Activated CD8-positive, alpha-beta memory T cell treated with anti-CD3 and anti-CD28 coated beads for 4 hours (primary cell): ENCODE data around the gene OR4D10.
"Not testable (repeated sequence)": the region's sequence is repeated elsewhere in the genome, so short reads cannot be mapped to it uniquely, and the experiment has no call there.

Source experiments
- DNase-seq, 2 donors: peaks; one replicate each; pipeline ENCODE4 v3.0.0-alpha.2; 2020; ENCODE audit warnings: low read depth in 2 of 2

Gene OR4D10

GRCh38 chr11:59473015-59473414 is at the start of gene OR4D10:
Gene OR4D10 (plus strand): TSS chr11:59473315. CDS start chr11:59477430, 4,115 bp downstream.
- no peak for DNase-seq

DNA sequence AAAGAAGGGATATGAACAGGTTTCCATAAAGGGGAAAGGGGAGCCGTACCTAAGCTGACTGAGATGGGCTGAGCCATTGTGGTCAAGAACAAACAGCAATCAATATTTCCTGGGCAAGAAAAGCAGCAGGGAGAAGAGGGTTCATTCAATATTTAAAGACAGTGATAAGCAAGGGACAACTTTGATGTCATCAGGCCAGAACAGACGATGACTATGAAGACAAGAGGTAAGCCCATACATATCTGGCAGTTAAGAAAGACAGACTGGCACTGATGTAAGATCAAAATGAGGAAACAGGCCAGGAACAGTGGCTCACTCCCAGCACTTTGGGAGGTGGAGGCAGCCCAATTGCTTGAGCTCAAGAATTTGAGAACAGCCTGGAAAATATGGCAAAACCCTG is 49.3 kb upstream of the OR4D10 start:
- DNase-seq, result no peak

- no peak for DNase-seq
Measured at GRCh38 chr11:59425131-59425530, 48.0 kb upstream of the OR4D10 start.

DNA sequence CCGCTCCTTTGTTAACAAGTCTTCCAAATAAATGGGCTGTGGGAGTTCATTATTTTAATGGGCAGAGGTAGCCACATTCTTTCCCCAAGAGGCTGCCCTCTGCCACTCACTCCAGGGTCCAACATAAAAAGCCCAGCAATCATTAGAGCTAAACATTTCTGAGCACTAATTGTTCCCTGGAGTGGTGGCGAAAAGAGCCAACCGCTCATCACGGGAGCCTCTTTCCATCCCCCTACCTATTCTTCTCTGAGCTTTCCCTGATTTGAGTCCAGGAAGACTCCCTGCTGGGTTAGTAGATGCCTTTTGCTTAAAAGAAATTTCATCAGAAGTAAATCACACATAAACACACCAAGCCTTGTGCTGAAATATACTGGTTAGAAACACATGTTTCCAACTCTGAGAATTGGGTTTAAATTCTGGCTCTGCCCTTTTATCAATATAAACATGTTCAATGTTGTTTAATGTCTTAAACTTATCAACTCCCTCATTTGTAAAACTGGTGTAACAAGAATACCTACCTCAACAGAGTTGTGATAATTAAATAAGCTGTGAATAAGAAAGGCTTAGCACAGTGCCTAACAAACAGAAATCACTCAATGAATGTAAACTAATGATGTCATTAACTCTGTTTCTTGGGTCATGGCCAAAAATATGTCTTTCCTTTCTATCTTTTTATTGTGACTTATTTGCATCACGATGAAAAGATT is 46.6 kb upstream of the OR4D10 start, which contains the start of gene OR5A2:
OR5A2 (minus strand) TSS at position 53 of the 707 bp plus-strand sequence. CDS start 3,460 bp downstream, outside the sequence.
- no peak for DNase-seq

GRCh38 chr11:59427068-59427382 is 46.1 kb upstream of the OR4D10 start:
- DNase-seq, result no peak

DNA sequence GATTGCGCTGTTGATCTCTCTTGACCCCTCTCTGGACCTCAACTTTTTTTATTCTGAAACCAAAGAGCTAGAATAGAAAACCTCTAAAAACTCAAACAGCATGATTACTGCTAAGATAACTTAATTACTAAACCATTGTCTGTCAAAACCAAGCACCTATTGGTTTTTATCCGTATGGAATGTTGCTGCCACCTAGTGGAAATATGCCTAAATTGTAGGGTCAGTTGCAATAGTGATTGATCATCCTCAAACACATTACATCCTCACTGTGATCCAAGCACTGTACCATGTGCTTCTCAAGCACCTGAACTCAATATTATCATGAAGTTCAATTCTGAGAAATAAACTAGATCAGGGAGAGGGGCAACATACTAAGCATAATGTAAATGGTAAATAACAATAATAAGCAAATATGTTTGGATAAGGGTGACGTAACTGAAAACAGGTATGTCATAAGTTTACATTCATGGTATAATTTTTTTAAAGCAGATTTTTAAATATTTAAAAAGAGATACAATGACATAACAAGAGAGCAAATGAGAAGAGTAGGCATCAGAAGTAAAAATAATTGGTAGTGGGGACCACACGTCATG is 43.1 kb upstream of the OR4D10 start:
- no peak for DNase-seq

DNA sequence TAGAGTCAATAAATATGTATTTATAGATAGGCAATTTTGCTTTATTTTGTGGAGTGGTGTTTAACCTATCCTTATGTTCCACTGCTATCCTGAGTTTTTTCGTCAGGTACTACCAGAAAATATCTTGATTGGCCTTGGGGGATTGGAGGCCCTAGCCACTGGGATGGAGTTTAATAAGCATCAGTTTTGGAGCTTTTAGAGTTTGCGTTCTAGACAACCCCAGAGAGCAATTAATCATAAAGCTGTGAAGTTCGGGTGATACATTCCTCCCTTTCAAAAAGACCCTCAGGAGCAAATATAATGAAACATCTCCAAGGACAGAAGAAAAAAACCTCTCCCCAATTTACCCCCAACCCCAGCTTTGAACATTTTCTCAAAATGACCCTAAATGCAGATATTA is 36.9 kb upstream of the OR4D10 start, which contains the start of gene OR5A1:
OR5A1 (plus strand) TSS at position 301 of the 400 bp plus-strand sequence. CDS start 6,700 bp downstream, outside the sequence.
- DNase-seq, result no peak

GRCh38 chr11:59437770-59438169 is 35.3 kb upstream of the OR4D10 start:
- DNase-seq, result no peak

- not testable (repeated sequence) for DNase-seq
Measured at GRCh38 chr11:59445624-59446023, 27.5 kb upstream of the OR4D10 start.

DNA sequence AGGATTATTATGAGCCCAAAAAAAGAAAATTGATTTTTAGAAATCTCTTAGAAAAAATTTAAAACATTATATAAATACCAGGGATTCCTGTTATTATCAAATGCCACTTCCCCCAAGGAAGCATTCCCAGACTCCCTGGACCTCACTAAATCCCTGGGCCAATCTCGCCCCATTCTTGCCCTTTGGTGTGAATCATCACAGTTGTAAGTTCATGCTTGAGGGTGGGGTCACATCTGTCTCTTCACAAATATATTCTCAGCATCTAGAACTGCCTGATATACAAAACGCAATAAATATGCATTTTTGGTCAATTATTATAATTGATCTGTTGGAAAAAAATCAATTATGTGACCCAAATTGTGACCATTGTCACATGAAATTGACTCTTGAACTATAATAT is 24.6 kb upstream of the OR4D10 start:
- DNase-seq, result no peak

GRCh38 chr11:59456661-59457060 is 16.5 kb upstream of the OR4D10 start, which contains the start of gene OR4D6:
Gene OR4D6 (plus strand): TSS chr11:59456961. CDS start chr11:59456961, 0 bp downstream.
- no peak for DNase-seq

GRCh38 chr11:59459916-59460315 is 13.2 kb upstream of the OR4D10 start:
- no peak for DNase-seq

DNA sequence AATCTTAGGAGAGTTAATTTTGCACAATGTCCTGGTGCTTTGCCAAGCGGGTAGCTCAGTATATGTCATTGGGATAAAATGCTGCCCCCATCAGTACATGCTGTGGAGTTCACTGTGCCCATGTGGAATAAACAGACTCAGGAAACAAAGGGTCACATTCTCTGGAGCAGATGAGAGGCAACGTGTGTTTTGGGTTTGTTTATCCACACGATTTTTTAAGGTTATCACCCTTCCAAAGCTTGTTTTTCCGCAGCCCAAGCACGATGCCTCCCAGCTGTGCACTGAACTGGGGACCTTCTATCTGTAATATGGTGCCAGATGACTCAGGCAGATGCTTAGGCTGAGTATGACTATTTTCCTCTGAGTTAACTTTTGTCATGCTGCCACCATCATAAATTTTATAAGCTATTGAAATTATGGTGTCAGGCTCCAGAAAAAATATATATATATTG is 9.9 kb upstream of the OR4D10 start:
- no peak for DNase-seq

DNA sequence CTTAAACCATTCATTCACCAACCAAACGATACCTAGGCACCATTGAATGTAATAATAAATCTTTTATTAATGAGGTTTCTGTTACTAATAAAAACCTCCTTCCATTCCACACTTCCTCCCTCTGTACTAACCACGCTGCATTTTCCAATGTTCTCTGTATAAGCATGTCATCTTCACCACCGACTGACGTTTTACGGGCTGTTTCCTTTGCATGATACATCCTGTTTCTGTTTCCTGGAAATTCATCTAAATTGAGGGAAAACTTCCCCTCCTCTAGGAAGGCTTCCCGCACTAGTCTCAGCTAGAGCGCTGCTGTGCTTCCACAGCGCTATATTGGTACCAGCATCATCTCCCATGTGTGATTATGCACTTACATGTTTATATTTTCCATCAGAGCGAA is 2.1 kb downstream of the OR4D10 start:
- no peak for DNase-seq

GRCh38 chr11:59479906-59480305 is 6.8 kb downstream of the OR4D10 start:
- DNase-seq, result no peak

DNA sequence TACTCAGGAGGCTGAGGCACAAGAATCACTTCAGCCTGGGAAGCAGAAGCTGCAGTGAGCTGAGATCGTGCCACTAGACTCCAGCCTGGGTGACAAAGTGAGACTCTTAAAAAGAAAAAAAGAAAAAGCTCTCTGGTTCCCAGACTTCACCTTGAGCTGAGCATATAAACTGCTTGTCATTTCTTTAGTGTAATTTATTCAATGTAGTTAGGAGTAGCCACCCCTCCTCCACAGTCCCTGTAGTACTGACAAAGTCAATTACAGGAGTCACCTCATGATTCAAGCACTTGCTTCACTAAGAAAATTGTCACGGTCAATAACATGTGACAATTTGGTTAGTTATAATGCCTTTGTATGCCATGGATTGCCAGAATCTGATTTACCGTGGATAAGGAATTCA is 7.2 kb downstream of the OR4D10 start:
- DNase-seq, result no peak

GRCh38 chr11:59501931-59502330 is 28.8 kb downstream of the OR4D10 start:
- no peak for DNase-seq

DNA sequence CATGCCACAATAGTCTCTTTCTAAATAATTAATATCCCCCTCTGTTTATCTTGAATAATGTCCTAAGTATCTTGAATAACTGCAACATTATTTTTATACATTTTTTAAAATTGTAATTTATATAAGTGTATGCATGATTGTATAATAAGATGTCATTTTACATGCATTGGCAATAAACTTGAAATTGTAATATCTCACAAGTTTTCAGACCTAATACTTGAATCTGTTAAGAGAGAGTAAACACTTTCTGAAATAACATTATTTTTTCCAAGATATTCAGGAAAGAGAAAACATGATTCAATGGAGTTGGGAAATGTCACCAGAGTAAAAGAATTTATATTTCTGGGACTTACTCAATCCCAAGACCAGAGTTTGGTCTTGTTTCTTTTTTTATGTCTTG is 30.2 kb downstream of the OR4D10 start, which contains the start of gene OR4D11:
OR4D11 (plus strand) TSS at position 301 of the 400 bp plus-strand sequence; CDS start at position 301, 0 bp downstream.
- no peak for DNase-seq

- DNase-seq, result no peak
Measured at GRCh38 chr11:59510941-59511589, 38.0 kb downstream of the OR4D10 start, which contains the start of gene OR4D9. Gene OR4D9 (plus strand): TSS chr11:59511539. CDS start chr11:59514913, 3,374 bp downstream.

- no peak for DNase-seq
Measured at GRCh38 chr11:59511675-59512074, 38.6 kb downstream of the OR4D10 start.

DNA sequence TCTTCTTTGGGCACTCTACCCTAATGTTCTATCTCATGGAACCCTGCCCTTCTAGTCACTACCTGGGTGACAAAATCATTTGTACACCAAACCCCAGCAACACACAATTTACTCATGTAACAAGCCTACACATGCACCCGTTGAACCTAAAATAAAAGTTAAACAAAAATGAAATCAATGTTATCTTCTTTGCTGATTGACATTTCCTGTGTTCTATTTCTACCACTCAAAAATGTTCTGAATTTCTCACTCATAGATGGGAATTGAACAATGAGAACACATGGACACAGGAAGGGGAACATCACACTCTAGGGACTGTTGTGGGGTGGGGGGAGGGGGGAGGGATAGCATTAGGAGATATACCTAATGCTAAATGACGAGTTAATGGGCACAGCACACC is 47.0 kb downstream of the OR4D10 start:
- DNase-seq, result not testable (repeated sequence)

GRCh38 chr11:59520741-59521140 is 47.6 kb downstream of the OR4D10 start:
- no peak for DNase-seq
